ENCODE measurements around the gene MVD.

MVD gene

GRCh38 chr16:88662843-88663606 is at the start of gene MVD:
TSS of gene MVD (minus strand) at chr16:88663091. CDS start at chr16:88663080, 11 bp downstream.
- DNase-seq = peak; percentile 87 to 92

GRCh38 chr16:88712362-88712979 is 49.6 kb upstream of the MVD start:
- no peak for DNase-seq

- DNase-seq = no peak
These were observed 49.0 kb upstream of the MVD start for GRCh38 chr16:88711750-88712340.

GRCh38 chr16:88710556-88710955 is 47.7 kb upstream of the MVD start:
- no peak for DNase-seq

GRCh38 chr16:88706965-88707826 is 44.3 kb upstream of the MVD start:
- DNase-seq = no peak

GRCh38 chr16:88706229-88706964 is 43.5 kb upstream of the MVD start, which contains the start of the genes CTU2 and RNF166:
TSS of gene CTU2 (plus strand) at chr16:88706503. CDS start at chr16:88706531, 28 bp downstream.
TSS of gene RNF166 (minus strand) at chr16:88706408. CDS start at chr16:88706325, 83 bp downstream.
- peak; percentile 40 to 84 for DNase-seq

GRCh38 chr16:88705801-88706228 is 42.9 kb upstream of the MVD start:
- DNase-seq = no peak

GRCh38 chr16:88705076-88705684 is 42.3 kb upstream of the MVD start:
- DNase-seq = no peak

GRCh38 chr16:88703486-88704309 is 40.8 kb upstream of the MVD start:
- DNase-seq = no peak

GRCh38 chr16:88702371-88703210 is 39.7 kb upstream of the MVD start:
- DNase-seq = no peak

GRCh38 chr16:88701581-88702370 is 38.9 kb upstream of the MVD start:
- no peak for DNase-seq

GRCh38 chr16:88700636-88701482 is 38.0 kb upstream of the MVD start:
- DNase-seq = no peak

GRCh38 chr16:88700322-88700635 is 37.4 kb upstream of the MVD start:
- no peak for DNase-seq

GRCh38 chr16:88699180-88699579 is 36.3 kb upstream of the MVD start:
- no peak for DNase-seq

GRCh38 chr16:88698646-88699045 is 35.8 kb upstream of the MVD start:
- no peak for DNase-seq

GRCh38 chr16:88697831-88698615 is 35.1 kb upstream of the MVD start:
- DNase-seq = no peak

GRCh38 chr16:88697116-88697830 is 34.4 kb upstream of the MVD start:
- DNase-seq = no peak
